ENCODE data around the gene CCDC182. TPM values are rescaled to one million over a fixed set of nuclear protein-coding genes. Genes with fewer than 3 reads are reported as not detected.

CCDC182 gene
- total and polyA plus RNA-seq, 2 experiments from 2014 or later, result not detected

GRCh38 chr17:57785022-57785421 lies 39.9 kb upstream of the CCDC182 start:
- H3K4me3 ChIP-seq, result no peak overlapping the region
- H2AFZ ChIP-seq, result no peak overlapping the region; the same call in 1 of the 2 replicates
- DNase-seq (ENCODE audit: low spot score) (no peak), ATAC-seq (no peak)
- H3K4me1 ChIP-seq (ENCODE audit: insufficient read depth), result peaks cover 22% of the 10 kb centered on the region
- H3K4me2 ChIP-seq, result no peak overlapping the region
- peaks cover 12% of the 10 kb centered on the region; the same call in 1 of the 2 replicates for H3K27me3 ChIP-seq (ENCODE audit: insufficient read depth)
- no peaks in the 10 kb centered on the region for H3K36me3 ChIP-seq (ENCODE audit: insufficient read depth)
- Mint-ChIP-seq H3K27ac (no peak overlapping the region), H3K9me3 (no peaks in the 10 kb centered on the region), H3K36me3 (ENCODE audit: low read depth) (no peaks in the 10 kb centered on the region), H3K4me1 (peaks cover 10% of the 10 kb centered on the region), H3K4me3 (no peak overlapping the region), H3K27me3 (ENCODE audit: insufficient read depth, low read depth, poor library complexity) (peaks cover 14% of the 10 kb centered on the region)
- TF ChIP-seq, protein P1, sequence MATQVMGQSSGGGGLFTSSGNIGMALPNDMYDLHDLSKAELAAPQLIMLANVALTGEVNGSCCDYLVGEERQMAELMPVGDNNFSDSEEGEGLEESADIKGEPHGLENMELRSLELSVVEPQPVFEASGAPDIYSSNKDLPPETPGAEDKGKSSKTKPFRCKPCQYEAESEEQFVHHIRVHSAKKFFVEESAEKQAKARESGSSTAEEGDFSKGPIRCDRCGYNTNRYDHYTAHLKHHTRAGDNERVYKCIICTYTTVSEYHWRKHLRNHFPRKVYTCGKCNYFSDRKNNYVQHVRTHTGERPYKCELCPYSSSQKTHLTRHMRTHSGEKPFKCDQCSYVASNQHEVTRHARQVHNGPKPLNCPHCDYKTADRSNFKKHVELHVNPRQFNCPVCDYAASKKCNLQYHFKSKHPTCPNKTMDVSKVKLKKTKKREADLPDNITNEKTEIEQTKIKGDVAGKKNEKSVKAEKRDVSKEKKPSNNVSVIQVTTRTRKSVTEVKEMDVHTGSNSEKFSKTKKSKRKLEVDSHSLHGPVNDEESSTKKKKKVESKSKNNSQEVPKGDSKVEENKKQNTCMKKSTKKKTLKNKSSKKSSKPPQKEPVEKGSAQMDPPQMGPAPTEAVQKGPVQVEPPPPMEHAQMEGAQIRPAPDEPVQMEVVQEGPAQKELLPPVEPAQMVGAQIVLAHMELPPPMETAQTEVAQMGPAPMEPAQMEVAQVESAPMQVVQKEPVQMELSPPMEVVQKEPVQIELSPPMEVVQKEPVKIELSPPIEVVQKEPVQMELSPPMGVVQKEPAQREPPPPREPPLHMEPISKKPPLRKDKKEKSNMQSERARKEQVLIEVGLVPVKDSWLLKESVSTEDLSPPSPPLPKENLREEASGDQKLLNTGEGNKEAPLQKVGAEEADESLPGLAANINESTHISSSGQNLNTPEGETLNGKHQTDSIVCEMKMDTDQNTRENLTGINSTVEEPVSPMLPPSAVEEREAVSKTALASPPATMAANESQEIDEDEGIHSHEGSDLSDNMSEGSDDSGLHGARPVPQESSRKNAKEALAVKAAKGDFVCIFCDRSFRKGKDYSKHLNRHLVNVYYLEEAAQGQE (IDR thresholded peaks at IDR 0.05; ENCODE audit: unreplicated experiment), result no peak
- TF ChIP-seq EZH2phosphoT487 (IDR thresholded peaks at IDR 0.05; ENCODE audit: unreplicated experiment), result no peak
- TF ChIP-seq, protein P2, sequence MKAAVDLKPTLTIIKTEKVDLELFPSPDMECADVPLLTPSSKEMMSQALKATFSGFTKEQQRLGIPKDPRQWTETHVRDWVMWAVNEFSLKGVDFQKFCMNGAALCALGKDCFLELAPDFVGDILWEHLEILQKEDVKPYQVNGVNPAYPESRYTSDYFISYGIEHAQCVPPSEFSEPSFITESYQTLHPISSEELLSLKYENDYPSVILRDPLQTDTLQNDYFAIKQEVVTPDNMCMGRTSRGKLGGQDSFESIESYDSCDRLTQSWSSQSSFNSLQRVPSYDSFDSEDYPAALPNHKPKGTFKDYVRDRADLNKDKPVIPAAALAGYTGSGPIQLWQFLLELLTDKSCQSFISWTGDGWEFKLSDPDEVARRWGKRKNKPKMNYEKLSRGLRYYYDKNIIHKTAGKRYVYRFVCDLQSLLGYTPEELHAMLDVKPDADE (IDR thresholded peaks at IDR 0.05), result no peak
- TF ChIP-seq ZNF331 (CRISPR knock-in tag; IDR thresholded peaks at IDR 0.05; ENCODE audit: low read depth), result no peak
- TF ChIP-seq ZNF462 (CRISPR knock-in tag; IDR thresholded peaks at IDR 0.05), result no peak
- no peak for TF ChIP-seq ZNF114 (CRISPR knock-in tag; IDR thresholded peaks at IDR 0.05)
- no peak for TF ChIP-seq CTCF (conservative IDR thresholded peaks at IDR 0.05; ENCODE audit: low read depth in 2 of 2)
- no peak for TF ChIP-seq NANOG (IDR thresholded peaks at IDR 0.05; ENCODE audit: borderline replicate concordance)
- TF ChIP-seq EZH2 (IDR thresholded peaks at IDR 0.05; ENCODE audit: low read depth, unreplicated experiment), result no peak
- no peak for TF ChIP-seq STAT1 (IDR thresholded peaks at IDR 0.05; ENCODE audit: unreplicated experiment)
- no peak for TF ChIP-seq POLR2AphosphoS5 (IDR thresholded peaks at IDR 0.05; ENCODE audit: low read depth)
- no peak for TF ChIP-seq CREB1 (CRISPR knock-in tag; IDR thresholded peaks at IDR 0.05; ENCODE audit: low read depth)
- no peak for TF ChIP-seq JUNB (IDR thresholded peaks at IDR 0.05; ENCODE audit: unreplicated experiment)
- no peak overlapping the region for H3K27ac ChIP-seq (ENCODE audit: low read depth)
- no peaks in the 10 kb centered on the region for H3K79me2 ChIP-seq (replicated peaks; ENCODE audit: insufficient read depth)
- H4K20me1 ChIP-seq (replicated peaks; ENCODE audit: insufficient read depth), result no peaks in the 10 kb centered on the region
- no peaks in the 10 kb centered on the region for H3F3A ChIP-seq (replicated peaks; ENCODE audit: low read depth)
- no peaks in the 10 kb centered on the region for H3K9me2 ChIP-seq (ENCODE audit: insufficient read depth)
